Astrocyte (in vitro differentiated cells and primary cell): ENCODE results near the gene ATP2B3.

Experiments used
- CTCF ChIP-seq: IDR thresholded peaks from 2 replicates; pipeline ENCODE4 v1.5.1; 2011; ENCODE audit warnings: low read depth, mild to moderate bottlenecking, inconsistent platforms, low read length, moderate library complexity; ENCODE audit not compliant: insufficient read depth
- EZH2 ChIP-seq: IDR thresholded peaks from 2 replicates; pipeline ENCODE4 v1.6.1; 2012; ENCODE audit warnings: mild to moderate bottlenecking, low read length, inconsistent platforms; ENCODE audit not compliant: insufficient read depth

- TF ChIP-seq EZH2 (no peak), CTCF (peak; percentile 49)
These were observed 9.8 kb upstream of the ATP2B3 start for GRCh38 chrX:153507484-153508178.
